Activated naive CD8-positive, alpha-beta T cell treated with anti-CD3 and anti-CD28 coated beads, Interleukin-2, amount 10 ng/mL, durations not matched to agents 7 days and 5 days (primary cell): ENCODE results near the gene TBC1D3I. TPM values are rescaled to one million over a fixed set of nuclear protein-coding genes. Genes with fewer than 3 reads are reported as not detected.

ENCODE experiments used
- total RNA-seq, 2 experiments: library from RNA; stranded (reverse); gene quantifications; one replicate each; pipeline ENCODE4 v1.2.3, GENCODE V29; 2021

Gene TBC1D3I
- total RNA-seq, 2 experiments from 2014 or later: 0.78 to 0.88 TPM

Other genes starting within 250 kb of the TBC1D3I start
- gene CCL23, start 246.6 kb downstream of the TBC1D3I start, total RNA-seq: not detected
- not detected for gene CCL18, start 200.3 kb downstream of the TBC1D3I start, total RNA-seq
- 1 to 10 TPM; 2.9 to 4.7 TPM for gene CCL3, start 174.4 kb downstream of the TBC1D3I start, total RNA-seq
- gene CCL4, start 160.7 kb downstream of the TBC1D3I start, total RNA-seq: 10 to 100 TPM; 12.2 to 14.8 TPM
- gene TBC1D3B, start 87.9 kb downstream of the TBC1D3I start, total RNA-seq: 1 to 10 TPM; 7.7 to 9.9 TPM
- gene CCL3L1, start 67.8 kb downstream of the TBC1D3I start, total RNA-seq: 10 to 100 TPM; 13.7 to 18.4 TPM
- gene CCL4L2, start 53.5 kb downstream of the TBC1D3I start, total RNA-seq: 1 to 10 TPM; 4.0 to 8.7 TPM
- not detected for gene TBC1D3G, start 59.3 kb upstream of the TBC1D3I start, total RNA-seq
- 1 to 10 TPM in 1 of 2 experiments, not detected in 1; 2.6 TPM for gene TBC1D3H, start 123.9 kb upstream of the TBC1D3I start, total RNA-seq
- gene ZNHIT3, start 222.1 kb upstream of the TBC1D3I start, total RNA-seq: 10 to 100 TPM; 48.4 to 48.8 TPM